Muscle layer of duodenum (tissue), 2 donors: ENCODE results near the gene SGSM1.

Experiments
- H3K27ac ChIP-seq: one replicate; pipeline ENCODE4 v1.7.0; 2013; ENCODE audit warnings: mild to moderate bottlenecking, low read length
- H3K27me3 ChIP-seq: one replicate; pipeline ENCODE4 v1.7.0; 2013; ENCODE audit warnings: low read depth, mild to moderate bottlenecking, control low read depth, low read length
- H3K36me3 ChIP-seq, 2 donors: one replicate each; pipeline ENCODE4 v1.7.0; 2013; ENCODE audit warnings: low read length in 2 of 2, control low read depth in 1 of 2, mild to moderate bottlenecking in 1 of 2; ENCODE audit not compliant: insufficient read depth in 2 of 2, control insufficient read depth in 1 of 2
- H3K4me1 ChIP-seq, 2 donors: one replicate each; pipeline ENCODE4 v1.7.0; 2013; ENCODE audit warnings: low read length in 2 of 2, mild to moderate bottlenecking in 2 of 2, control low read depth in 1 of 2, moderate library complexity in 1 of 2; ENCODE audit not compliant: insufficient read depth in 2 of 2, control insufficient read depth in 1 of 2
- H3K4me3 ChIP-seq, 2 donors: one replicate each; pipeline ENCODE4 v1.7.0; 2013; ENCODE audit warnings: low read length in 2 of 2, low read depth in 1 of 2, mild to moderate bottlenecking in 1 of 2
- H3K9me3 ChIP-seq, 2 donors: one replicate each; pipeline ENCODE4 v1.7.0; 2013; ENCODE audit warnings: low read length in 2 of 2, control low read depth in 1 of 2, mild to moderate bottlenecking in 1 of 2; ENCODE audit not compliant: control insufficient read depth in 1 of 2
- donor health status: healthy.

Gene SGSM1

DNA sequence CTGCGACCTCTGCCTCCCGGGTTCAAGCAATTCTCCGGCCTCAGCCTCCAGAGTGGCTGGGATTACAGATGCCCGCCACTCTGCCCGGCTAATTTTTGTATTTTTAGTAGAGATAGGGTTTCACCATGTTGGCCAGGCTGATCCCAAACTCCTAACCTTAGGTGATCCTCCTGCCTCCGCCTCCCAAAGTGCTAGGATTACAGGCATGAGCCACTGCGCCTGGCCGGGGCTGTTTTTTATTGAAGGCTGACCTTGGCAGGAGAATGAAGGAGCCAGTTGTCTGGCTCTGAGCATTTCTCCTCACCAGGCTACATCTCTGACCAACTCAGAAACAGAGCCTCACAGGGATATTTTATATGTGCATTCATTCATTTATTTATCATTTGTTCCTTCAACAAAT is 148.8 kb downstream of the SGSM1 start:
- Histone ChIP-seq H3K36me3 (no peaks in the 10 kb centered on the region), H3K27ac (no peak overlapping the region), H3K4me3 (no peak overlapping the region), H3K4me1 (peaks cover 5 to 9% of the 10 kb centered on the region in 2 donors), H3K9me3 (no peaks in the 10 kb centered on the region), H3K27me3 (no peaks in the 10 kb centered on the region)

DNA sequence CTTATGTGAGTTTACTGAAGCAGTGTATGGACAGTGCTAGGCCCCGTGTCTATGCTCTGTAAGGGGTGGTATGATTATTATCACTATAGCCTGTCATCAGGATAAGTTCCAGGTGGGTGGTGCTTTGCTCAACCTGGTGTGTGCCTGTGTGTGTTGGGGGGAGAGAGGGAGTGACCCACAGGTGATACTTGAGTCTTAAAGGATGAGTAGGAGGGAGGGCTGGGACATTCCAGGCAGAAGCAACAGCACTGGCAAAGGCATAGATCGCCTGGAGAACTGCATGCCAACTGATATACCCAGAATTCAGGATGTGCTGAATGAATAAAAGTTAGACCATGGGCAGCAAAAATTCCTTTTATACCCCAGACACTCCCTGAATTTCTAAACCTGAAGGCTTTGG is 151.0 kb downstream of the SGSM1 start:
- Histone ChIP-seq H3K36me3 (no peaks in the 10 kb centered on the region), H3K4me1 (peaks cover 5 to 9% of the 10 kb centered on the region in 2 donors), H3K9me3 (no peaks in the 10 kb centered on the region), H3K4me3 (no peak overlapping the region), H3K27me3 (no peaks in the 10 kb centered on the region), H3K27ac (no peak overlapping the region)

- Histone ChIP-seq H3K9me3 (no peaks in the 10 kb centered on the region), H3K36me3 (no peaks in the 10 kb centered on the region), H3K4me1 (no peaks in the 10 kb centered on the region), H3K4me3 (no peak overlapping the region), H3K27ac (no peak overlapping the region), H3K27me3 (no peaks in the 10 kb centered on the region)
Observed at GRCh38 chr22:24961217-24961844, 155.3 kb downstream of the SGSM1 start.

DNA sequence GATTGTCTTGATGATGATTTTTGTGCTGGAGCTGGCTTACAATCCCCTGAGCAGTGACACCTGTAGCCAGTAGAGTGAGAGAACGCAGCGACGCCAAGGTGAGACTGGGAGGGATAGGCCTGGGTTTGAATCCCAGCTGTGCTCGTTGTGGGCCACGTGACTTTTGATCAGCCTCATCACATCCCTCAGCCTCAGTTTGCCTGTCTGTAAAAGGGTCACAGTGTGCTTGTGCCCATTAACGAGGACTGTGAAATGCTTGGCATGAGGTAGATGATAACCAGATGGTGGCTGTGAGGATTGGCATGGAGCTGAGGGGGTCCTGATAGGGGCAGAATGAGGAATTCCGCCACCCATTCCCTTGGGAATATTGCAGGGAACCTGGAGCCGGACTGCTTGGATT is 156.1 kb downstream of the SGSM1 start:
- H3K9me3 ChIP-seq = no peaks in the 10 kb centered on the region
- no peaks in the 10 kb centered on the region for H3K4me1 ChIP-seq
- H3K4me3 ChIP-seq = no peak overlapping the region
- no peak overlapping the region for H3K27ac ChIP-seq
- no peaks in the 10 kb centered on the region for H3K27me3 ChIP-seq
- no peaks in the 10 kb centered on the region for H3K36me3 ChIP-seq

- H3K4me1 ChIP-seq = no peaks in the 10 kb centered on the region
- H3K27ac ChIP-seq = no peak overlapping the region
- H3K36me3 ChIP-seq = no peaks in the 10 kb centered on the region
- no peaks in the 10 kb centered on the region for H3K27me3 ChIP-seq
- H3K9me3 ChIP-seq = no peaks in the 10 kb centered on the region
- H3K4me3 ChIP-seq = no peak overlapping the region
Observed at GRCh38 chr22:24962835-24963234, 156.8 kb downstream of the SGSM1 start.

DNA sequence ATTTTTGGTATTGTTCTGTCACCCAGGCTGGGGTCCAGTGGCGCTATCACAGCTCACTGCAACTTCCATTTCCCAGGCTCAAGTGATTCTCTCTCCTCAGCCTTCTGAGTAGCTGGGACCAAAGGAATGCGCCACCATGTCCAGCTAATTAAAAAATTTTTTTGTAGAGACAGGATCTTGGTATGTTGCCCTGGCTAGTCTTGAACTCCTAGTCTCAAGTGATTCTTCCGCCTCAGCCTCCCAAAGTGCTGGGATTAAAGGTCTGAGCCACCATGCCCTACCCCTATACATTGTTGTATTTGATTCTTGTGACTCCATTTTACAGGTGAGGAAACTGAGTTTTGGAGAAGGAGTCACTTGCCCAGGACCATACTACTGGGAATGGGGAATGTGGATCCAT is 158.4 kb downstream of the SGSM1 start:
- Histone ChIP-seq H3K36me3 (no peaks in the 10 kb centered on the region), H3K9me3 (no peaks in the 10 kb centered on the region), H3K27ac (no peak overlapping the region), H3K4me1 (no peaks in the 10 kb centered on the region), H3K4me3 (no peak overlapping the region), H3K27me3 (no peaks in the 10 kb centered on the region)

DNA sequence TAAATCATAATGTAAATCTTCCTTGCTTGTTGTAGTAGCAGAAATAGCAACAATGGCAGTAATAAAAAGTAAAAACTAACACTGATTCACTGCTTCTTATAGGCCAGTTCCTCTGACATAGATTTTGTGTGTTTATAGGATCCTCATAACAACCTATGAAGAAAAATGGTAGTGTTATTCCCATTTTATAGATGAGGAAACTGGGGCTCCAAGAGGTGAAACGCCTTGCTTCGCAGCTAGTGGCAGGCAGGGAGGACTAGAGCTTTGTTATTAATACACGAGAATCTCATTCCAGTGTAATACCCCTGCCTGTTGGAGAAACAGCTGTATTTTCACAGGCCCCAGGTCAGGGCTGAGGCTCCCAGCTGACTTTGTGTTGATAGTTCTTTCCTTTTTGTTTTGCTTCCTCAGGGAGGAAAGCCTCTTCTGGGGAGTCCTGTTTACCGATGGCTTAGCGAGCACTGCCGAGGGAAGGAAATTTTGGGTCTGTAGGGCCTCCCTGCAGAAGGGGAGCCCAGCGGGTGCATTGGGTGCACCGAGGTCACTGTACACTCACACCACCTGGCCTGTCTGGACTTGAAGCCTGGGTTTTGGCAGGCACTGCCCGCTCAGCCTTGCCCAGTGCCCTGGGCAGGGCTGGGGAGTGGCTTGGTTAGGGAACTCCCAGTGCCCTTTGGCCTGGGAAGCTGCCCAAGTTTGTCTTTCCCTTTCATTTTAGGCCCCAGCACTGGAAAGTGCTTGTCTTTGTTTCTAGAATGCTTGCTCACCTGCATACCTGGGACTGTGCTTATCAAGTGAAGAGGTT is 160.0 kb downstream of the SGSM1 start:
- Histone ChIP-seq H3K4me3 (no peak overlapping the region), H3K27ac (peak overlapping the region; percentile 75), H3K27me3 (no peaks in the 10 kb centered on the region), H3K4me1 (peaks cover 0 to 7% of the 10 kb centered on the region in 2 donors), H3K36me3 (no peaks in the 10 kb centered on the region), H3K9me3 (no peaks in the 10 kb centered on the region)

GRCh38 chr22:24968066-24968561 is 162.1 kb downstream of the SGSM1 start:
- Histone ChIP-seq H3K4me1 (peaks cover 0 to 7% of the 10 kb centered on the region in 2 donors), H3K36me3 (no peaks in the 10 kb centered on the region), H3K27me3 (no peaks in the 10 kb centered on the region), H3K9me3 (no peaks in the 10 kb centered on the region), H3K27ac (peak overlapping the region; percentile 21), H3K4me3 (no peak overlapping the region)

- H3K9me3 ChIP-seq = no peaks in the 10 kb centered on the region
- H3K4me3 ChIP-seq = no peak overlapping the region
- peaks cover 0 to 7% of the 10 kb centered on the region in 2 donors for H3K4me1 ChIP-seq
- H3K27me3 ChIP-seq = no peaks in the 10 kb centered on the region
- peak overlapping the region; percentile 46 for H3K27ac ChIP-seq
- no peaks in the 10 kb centered on the region for H3K36me3 ChIP-seq
Observed at GRCh38 chr22:24969560-24970301, 163.7 kb downstream of the SGSM1 start.

- no peaks in the 10 kb centered on the region for H3K36me3 ChIP-seq
- no peaks in the 10 kb centered on the region for H3K9me3 ChIP-seq
- H3K4me1 ChIP-seq = peaks cover 14 to 23% of the 10 kb centered on the region in 2 donors
- H3K27ac ChIP-seq = no peak overlapping the region
- no peaks in the 10 kb centered on the region for H3K27me3 ChIP-seq
- H3K4me3 ChIP-seq = no peak overlapping the region
Observed at GRCh38 chr22:24972369-24972768, 166.4 kb downstream of the SGSM1 start.

GRCh38 chr22:24973872-24974271 is 167.9 kb downstream of the SGSM1 start:
- no peaks in the 10 kb centered on the region for H3K9me3 ChIP-seq
- H3K4me3 ChIP-seq = no peak overlapping the region
- no peaks in the 10 kb centered on the region for H3K36me3 ChIP-seq
- H3K27me3 ChIP-seq = no peaks in the 10 kb centered on the region
- peak overlapping the region; percentile 85 for H3K27ac ChIP-seq
- H3K4me1 ChIP-seq = peaks cover 20 to 28% of the 10 kb centered on the region in 2 donors
